Activated CD8-positive, alpha-beta memory T cell treated with anti-CD3 and anti-CD28 coated beads, Interleukin-2, amount 50 U/mL, for 48 hours (primary cell): Measurements from ENCODE around the gene CTXN3.
"Not testable (repeated sequence)": the region's sequence is repeated elsewhere in the genome, so short reads cannot be mapped to it uniquely, and the experiment has no call there.

ENCODE experiments used
- DNase-seq: peaks from one replicate; pipeline ENCODE4 v3.0.0-alpha.2; 2020

Gene CTXN3

DNA sequence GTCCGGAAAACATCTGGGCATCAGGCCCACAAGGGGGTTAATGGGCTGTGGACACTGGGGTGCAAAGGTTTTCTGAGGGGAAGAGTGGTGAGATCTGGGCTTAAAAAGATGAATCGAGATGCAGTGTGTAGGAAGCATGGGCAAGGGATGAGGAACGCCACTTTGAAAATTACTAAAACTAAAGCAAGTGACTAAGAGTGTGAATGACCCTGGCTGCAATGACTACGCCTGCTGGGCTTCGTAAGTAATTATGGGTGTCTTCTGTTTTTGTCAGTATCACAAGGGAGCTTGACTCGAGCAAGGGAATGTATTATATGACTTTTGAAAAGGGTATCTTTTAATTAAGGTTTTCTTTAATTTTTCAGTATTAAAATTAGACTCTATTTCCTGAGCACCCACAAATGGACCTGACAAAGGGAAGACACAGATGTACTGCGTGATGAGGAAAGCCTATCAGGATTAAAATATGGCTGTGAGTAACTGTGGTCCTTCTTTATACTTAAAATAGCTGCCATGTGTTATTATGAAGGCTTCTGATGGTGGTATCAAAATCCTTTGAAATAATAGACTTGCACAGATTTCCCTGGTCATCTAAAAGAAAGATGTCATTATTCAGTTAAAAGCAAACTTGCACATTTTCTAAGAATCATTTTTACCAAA is 4.2 kb downstream of the CTXN3 start:
- DNase-seq = no peak

- no peak for DNase-seq
Observed at GRCh38 chr5:127656825-127657224, 7.9 kb downstream of the CTXN3 start.

DNA sequence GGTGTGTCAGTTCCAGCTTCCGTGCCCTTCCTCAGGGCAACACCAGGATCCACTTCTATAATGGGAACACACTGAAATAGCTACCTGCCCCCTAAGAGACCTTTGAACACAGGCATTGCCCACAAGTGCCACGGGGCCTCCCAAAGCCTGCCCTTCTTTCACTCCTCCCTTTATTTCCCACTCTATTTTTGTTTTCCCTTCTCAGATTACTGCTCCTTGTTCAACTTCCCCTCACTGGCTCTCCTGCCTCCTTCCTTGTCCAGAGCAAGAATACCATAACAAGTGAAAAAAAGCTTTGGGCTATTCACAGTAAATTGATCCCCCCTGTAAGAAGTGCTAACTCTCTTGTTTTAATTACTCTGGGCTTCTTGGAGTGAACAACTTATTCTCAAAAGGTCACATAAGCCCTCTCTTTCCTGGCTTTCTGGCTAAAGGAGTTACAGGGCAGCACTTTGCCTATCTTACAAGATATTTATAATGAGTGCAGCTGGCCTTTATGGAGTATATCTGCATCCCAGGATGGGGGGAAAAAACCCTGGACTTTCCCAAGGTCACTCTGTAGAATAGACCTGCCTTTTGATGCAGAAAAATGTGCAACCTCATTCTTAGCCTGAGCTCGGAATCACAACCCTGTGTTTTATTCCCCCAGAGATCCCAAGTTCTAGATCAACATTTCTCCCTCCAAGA is 11.3 kb downstream of the CTXN3 start:
- DNase-seq = no peak

DNA sequence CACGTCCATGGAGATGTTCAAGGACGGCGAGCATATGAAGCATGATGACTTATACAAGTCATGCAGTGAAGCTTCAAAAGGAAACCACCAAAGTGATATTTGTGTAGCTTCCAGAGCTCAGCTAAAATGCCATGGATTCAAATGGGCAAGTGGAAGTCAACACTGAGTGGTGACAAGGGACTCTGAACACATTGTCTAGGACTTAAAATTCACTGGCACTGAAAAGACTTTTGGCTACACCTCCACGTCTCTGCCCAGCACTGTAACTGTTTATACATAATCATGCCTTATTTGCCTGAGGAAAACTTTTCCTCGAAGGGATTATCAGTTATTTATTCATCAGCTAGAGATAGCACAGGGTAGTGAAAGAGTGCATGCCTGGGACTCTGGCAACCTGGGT is 15.2 kb downstream of the CTXN3 start:
- no peak for DNase-seq

- DNase-seq = no peak
Observed at GRCh38 chr5:127665641-127666040, 16.8 kb downstream of the CTXN3 start.

DNA sequence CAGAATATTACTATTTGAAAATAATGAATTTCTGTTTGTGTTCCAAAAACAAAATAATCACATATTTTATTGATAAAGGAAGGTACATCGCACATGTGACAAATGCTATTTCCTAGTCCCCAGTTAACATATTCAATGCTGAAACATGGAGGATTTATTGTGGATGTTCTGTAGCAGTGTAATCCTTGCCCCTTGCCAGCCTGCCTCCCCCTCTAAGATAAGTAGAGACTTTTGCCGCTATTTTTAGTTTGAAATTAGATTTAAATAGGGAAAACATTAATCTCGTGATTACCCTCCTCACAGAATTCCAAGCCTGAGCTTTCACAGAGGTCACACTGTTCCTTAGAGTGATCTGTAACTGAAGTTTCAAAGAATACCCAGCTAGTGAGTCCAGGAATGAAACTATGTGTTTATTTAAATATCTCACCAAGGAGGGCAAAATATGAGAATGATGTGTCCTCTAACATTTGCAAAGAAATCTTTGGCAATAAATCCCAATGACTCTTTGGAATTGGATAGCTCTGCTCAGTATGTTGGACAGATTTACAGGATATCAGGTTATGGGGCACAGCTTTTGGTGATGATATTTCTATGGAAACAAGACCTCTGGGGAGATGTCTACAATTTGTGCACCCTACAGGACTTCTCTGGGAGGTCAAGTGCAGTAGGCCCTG is 17.3 kb downstream of the CTXN3 start:
- no peak for DNase-seq

DNA sequence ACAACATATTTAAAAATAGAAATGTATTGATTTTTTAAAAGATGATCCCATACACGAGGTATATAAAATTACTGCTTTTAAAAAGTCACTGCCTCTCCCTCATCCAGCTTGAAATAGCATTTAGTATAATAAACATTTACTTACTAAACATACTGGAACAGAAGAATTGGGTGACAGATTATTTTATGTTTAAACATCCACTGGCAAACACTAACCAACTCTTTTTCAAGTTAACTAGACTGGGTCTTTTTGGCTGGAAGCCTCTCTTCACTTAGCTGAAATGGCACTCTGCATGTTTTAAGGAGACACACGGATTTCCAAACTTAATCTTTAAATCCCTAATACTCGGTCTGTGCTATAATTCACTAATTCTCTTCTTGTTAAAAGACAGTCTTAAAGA is 19.0 kb downstream of the CTXN3 start:
- no peak for DNase-seq

DNA sequence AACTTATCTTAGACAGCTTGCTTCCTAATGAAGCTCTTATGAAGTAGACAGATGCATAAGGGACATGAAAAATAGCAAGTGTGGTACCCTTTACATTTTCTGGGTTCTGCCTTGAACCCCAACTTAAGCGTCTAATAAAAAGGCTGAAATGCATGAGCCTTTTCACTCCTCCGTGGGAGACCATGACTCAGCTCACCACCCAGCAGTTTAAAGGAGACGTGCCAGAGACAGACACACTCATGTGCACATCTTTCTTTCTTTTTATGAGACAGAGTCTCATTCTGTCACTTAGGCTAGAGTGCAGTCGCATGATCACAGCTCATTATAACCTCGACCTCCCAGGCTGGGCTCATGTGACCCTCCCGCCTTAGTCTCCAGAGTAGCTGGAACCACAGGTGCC is 22.3 kb downstream of the CTXN3 start:
- no peak for DNase-seq

GRCh38 chr5:127673117-127673800 is 24.4 kb downstream of the CTXN3 start:
- no peak for DNase-seq

DNA sequence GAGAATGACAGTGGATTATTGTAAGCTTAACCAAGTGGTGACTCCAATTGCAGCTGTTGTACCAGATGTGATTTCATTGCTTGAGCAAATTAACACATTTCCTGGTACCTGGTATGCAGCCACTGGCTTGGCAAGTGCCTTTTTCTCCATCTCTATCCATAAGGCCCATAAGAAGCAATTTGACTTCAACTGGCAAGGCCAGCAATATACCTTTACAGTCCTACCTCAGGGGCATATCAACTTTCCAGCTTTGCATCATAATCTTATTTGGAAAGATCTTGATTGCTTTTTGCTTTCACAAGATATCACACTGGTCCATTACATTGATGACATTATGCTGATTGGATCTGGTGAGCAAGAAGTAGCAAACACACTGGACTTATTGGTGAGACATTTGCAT is 28.1 kb downstream of the CTXN3 start:
- not testable (repeated sequence) for DNase-seq

- DNase-seq = not testable (repeated sequence)
Observed at GRCh38 chr5:127679691-127680330, 30.9 kb downstream of the CTXN3 start.

DNA sequence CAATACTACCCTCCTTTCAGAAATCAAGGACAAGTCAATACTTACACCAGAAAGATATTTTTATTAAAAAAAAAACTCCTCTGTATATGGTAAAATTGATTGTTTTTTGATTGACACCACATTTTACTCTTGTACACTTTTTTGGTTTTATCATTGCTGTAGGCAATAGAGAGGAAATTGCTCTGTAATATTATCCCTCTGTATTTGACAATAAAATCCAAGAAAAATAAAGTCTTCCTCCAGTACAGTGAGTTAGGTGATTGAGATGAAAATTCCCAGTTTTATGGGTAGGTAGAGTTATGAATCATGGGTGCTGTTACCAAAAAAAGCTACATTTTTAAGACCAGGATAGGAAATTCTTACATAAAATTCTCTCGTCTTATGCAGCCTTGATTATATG is 31.7 kb downstream of the CTXN3 start:
- no peak for DNase-seq

DNA sequence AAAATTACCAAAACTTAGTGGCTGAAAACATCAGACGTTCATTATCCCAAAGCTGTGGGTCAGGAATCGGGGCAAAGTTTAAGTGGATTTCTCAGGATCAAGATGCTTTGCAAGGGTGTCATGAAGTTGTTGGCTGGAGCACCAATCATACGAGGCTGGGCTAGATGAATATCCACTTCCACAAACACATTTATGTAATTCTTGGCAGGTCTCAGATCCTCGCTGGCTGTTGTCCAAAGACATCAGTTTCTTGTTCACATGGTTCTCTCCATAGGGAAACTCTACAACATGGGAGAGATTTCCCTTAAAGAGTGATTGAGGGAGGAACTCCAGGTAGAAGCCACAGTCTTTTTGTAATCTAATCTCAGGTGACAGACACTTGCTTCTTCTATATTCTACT is 34.1 kb downstream of the CTXN3 start:
- no peak for DNase-seq

- no peak for DNase-seq
Observed at GRCh38 chr5:127684726-127685467, 36.0 kb downstream of the CTXN3 start.

DNA sequence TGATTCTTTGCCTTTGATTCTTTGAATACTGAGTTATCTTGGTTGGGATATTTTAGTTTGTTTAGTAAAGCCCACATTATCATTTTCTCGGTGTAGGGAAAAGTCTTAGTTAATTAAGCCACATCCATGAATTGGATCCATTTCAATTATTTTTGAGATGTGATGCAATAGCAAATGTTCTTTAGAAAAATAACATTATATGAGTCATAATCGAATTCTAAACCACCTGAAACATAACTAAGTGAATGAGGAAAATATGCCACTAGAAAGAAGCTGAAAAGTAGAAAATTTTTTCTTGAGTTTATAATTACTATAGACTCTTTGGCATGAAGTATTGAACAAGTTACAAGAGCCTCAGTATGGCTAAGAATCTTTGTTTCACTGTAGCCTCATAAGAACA is 36.8 kb downstream of the CTXN3 start:
- DNase-seq = no peak

DNA sequence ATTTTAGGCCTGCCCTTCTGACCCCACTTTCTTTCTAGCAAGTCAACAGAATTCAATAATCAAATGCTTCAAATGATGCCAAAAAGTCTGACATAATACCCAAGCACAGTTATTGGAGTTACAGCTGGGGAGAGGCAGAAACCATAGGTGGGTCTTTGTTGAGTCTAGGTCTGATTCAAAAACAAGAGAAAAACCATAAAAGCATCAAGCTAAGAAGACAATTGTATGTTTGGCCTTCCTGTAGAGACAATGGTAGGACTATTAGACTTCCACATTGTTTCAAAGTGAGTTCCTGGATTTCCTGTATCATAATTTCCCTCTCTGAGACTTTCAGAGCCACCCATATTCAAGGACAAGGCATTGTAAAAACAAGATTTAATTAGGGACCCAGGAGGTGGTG is 37.5 kb downstream of the CTXN3 start:
- DNase-seq = no peak

GRCh38 chr5:127694518-127695171 is 45.8 kb downstream of the CTXN3 start:
- DNase-seq = no peak

- no peak for DNase-seq
Observed at GRCh38 chr5:127695346-127695745, 46.5 kb downstream of the CTXN3 start.

GRCh38 chr5:127696683-127697082 is 47.8 kb downstream of the CTXN3 start:
- DNase-seq = no peak

- no peak for DNase-seq
Observed at GRCh38 chr5:127697894-127698600, 49.2 kb downstream of the CTXN3 start.

- no peak for DNase-seq
Observed at GRCh38 chr5:127699416-127699815, 50.5 kb downstream of the CTXN3 start.
